BLaER1 treated with 17β-estradiol and CSF1 and Interleukin-3, amounts not matched to agents 10 nM and 100 nM (cell line): ENCODE measurements around the gene EDIL3.

ENCODE experiments used
- H3K27ac ChIP-seq, 11 experiments: shearing (Covaris generic); formaldehyde crosslinking; 2 replicates each; pipeline ENCODE4 v1.8.1; 2022
- H3K27me3 ChIP-seq, 11 experiments: shearing (Covaris generic); formaldehyde crosslinking; 2 replicates each; pipeline ENCODE4 v1.8.1; 2022
- H3K36me3 ChIP-seq, 11 experiments: shearing (Covaris generic); formaldehyde crosslinking; 2 replicates each; pipeline ENCODE4 v1.8.1; 2022
- H3K4me1 ChIP-seq, 10 experiments: shearing (Covaris generic); formaldehyde crosslinking; 2 replicates each; pipeline ENCODE4 v1.8.1; 2022
- H3K4me2 ChIP-seq, 11 experiments: shearing (Covaris generic); formaldehyde crosslinking; 2 replicates each; pipeline ENCODE4 v1.8.1; 2022
- H3K4me3 ChIP-seq, 10 experiments: shearing (Covaris generic); formaldehyde crosslinking; 2 replicates each; pipeline ENCODE4 v1.8.1; 2022
- H3K9ac ChIP-seq, 11 experiments: shearing (Covaris generic); formaldehyde crosslinking; 2 replicates each; pipeline ENCODE4 v1.8.1; 2022
- H3K9me3 ChIP-seq, 11 experiments: shearing (Covaris generic); formaldehyde crosslinking; replicated peaks in 1 of 11; 2 replicates each; pipeline ENCODE4 v1.8.1; 2022
- H4K20me1 ChIP-seq, 11 experiments: shearing (Covaris generic); formaldehyde crosslinking; 2 replicates each; pipeline ENCODE4 v1.8.1; 2022
- Cebpa-rat ChIP-seq, 11 experiments: shearing (Covaris generic); IDR thresholded peaks; 2 replicates each; pipeline ENCODE4 v1.8.1; 2022

EDIL3 gene

DNA sequence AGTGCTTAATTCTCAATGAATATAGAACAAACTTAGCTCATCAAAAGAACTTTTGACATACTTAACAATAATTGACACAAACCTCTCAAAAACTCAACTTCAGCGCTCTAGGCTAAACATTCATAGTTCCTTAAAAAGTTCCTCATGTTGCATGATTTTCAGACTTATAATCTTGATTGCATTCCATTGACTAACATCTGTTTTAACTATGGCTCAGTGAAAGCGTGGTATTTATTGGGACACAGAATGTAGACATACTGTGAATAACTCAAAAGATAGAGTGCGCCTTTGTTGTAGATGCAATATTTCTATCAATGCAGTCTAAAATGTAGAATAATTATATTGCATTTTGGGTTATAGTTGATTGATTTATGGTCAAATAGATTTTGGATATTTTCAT is 436.9 kb downstream of the EDIL3 start:
- no peaks in the 10 kb centered on the region for H4K20me1 ChIP-seq
- no peaks in the 10 kb centered on the region for H3K27me3 ChIP-seq
- no peaks in the 10 kb centered on the region for H3K4me1 ChIP-seq
- no peaks in the 10 kb centered on the region for H3K9me3 ChIP-seq
- TF ChIP-seq Cebpa-rat (IDR thresholded peaks at IDR 0.05): no peak
- H3K4me3 ChIP-seq: no peak overlapping the region
- no peak overlapping the region for H3K9ac ChIP-seq
- H3K4me2 ChIP-seq: no peak overlapping the region
- no peak overlapping the region for H3K27ac ChIP-seq
- H3K36me3 ChIP-seq: no peaks in the 10 kb centered on the region

DNA sequence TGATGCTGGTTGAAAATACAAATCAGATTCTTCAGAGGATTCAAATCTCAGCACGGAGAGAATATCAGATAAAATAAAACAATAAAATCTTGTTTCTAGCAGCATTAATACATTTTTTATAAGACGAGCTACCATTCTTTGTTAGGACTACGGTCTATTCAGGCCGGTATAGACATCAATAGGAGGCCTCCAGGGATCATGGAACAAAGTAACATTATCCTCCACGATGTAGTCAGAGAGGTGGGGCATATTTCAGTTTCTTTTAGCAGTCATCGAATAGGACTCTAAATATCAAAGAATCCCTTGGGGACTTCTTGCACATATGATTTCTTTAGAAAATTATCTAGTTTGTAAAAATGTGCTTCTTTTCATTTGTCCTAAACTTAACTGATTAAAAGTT is 438.2 kb downstream of the EDIL3 start:
- Histone ChIP-seq H3K4me1 (no peaks in the 10 kb centered on the region), H3K27ac (no peak overlapping the region), H3K4me3 (no peak overlapping the region), H3K9me3 (no peaks in the 10 kb centered on the region), H3K27me3 (no peaks in the 10 kb centered on the region), H3K9ac (no peak overlapping the region), H3K4me2 (no peak overlapping the region), H3K36me3 (no peaks in the 10 kb centered on the region), H4K20me1 (no peaks in the 10 kb centered on the region)
- TF ChIP-seq Cebpa-rat (IDR thresholded peaks at IDR 0.05): no peak

DNA sequence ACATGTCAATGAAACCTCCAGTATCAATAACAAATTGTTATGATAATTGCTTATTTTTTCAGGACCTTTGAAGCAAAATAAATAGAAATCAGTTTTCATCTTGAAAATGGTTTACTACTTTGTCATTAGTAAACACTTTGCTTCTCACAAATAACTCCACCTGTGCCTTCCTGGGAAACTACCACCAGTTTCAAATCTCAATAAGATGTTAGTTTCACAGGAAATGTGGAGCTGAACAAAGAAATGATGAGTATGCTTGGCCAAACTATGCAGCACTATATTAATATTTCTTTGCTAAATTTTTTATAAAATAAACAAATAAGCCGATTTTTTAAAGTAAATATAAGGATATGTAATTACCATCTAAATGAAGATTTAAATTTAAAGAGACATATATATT is 442.5 kb downstream of the EDIL3 start:
- no peak overlapping the region for H3K4me3 ChIP-seq
- H3K4me2 ChIP-seq: no peak overlapping the region
- H3K9me3 ChIP-seq: no peaks in the 10 kb centered on the region
- H3K4me1 ChIP-seq: peaks cover 0 to 14% (median 0%) of the 10 kb centered on the region in 10 experiments; a peak in 7 of 20 replicates
- no peak for TF ChIP-seq Cebpa-rat (IDR thresholded peaks at IDR 0.05)
- no peak overlapping the region for H3K9ac ChIP-seq
- no peaks in the 10 kb centered on the region for H3K27me3 ChIP-seq
- H3K36me3 ChIP-seq: no peaks in the 10 kb centered on the region
- no peak overlapping the region for H3K27ac ChIP-seq
- no peaks in the 10 kb centered on the region for H4K20me1 ChIP-seq

DNA sequence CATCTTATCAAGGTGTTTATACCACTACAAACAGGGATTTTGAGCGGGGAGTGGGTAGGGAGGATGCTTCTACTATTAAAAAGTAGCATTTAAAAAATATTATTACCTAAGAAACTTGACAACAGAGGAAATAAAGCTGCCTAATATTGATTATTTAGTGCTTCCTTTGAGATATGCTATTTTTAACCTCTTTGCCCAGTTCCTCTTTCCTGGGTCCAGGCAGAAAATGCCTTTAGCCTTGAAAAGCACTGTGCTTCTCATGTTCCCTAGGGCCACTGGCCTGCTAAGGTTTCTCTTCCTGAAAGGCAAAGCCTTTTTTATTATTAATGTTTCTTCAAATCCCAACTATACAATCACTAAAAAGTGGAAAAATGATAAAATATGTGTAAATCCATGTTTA is 446.8 kb downstream of the EDIL3 start:
- Histone ChIP-seq H3K9me3 (peaks cover 0 to 6% (median 3%) of the 10 kb centered on the region in 11 experiments; a peak in 14 of 22 replicates), H3K4me2 (peak overlapping the region in 4 of 11 experiments; percentile 20 to 53 (median 34); a peak in 5 of 22 replicates), H3K27ac (no peak overlapping the region), H3K36me3 (no peaks in the 10 kb centered on the region), H3K27me3 (no peaks in the 10 kb centered on the region), H3K4me3 (no peak overlapping the region), H4K20me1 (no peaks in the 10 kb centered on the region), H3K4me1 (peaks cover 0 to 14% (median 0%) of the 10 kb centered on the region in 10 experiments; a peak in 7 of 20 replicates), H3K9ac (no peak overlapping the region)
- no peak for TF ChIP-seq Cebpa-rat (IDR thresholded peaks at IDR 0.05)

DNA sequence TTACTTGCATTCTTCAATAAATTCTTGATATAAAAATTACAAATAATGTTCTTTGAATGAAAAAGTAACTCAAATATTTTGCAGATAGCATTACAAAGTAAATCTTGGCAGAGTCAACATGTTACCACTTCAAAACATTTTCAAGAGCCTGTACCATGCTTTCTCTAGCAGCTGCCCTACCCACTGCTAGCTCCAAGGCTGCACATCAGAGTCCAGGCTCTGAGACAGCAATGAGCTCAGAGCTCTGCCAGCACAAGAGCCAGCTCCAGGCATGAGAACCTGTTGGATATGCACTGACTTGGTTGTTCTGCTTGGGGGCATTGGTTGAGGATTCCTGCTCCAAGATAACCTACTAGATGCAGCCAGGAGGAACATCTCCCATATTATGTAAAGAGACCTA is 452.7 kb downstream of the EDIL3 start:
- H3K27ac ChIP-seq: no peak overlapping the region
- H3K4me2 ChIP-seq: no peak overlapping the region
- H3K9ac ChIP-seq: no peak overlapping the region
- no peaks in the 10 kb centered on the region for H3K27me3 ChIP-seq
- H4K20me1 ChIP-seq: no peaks in the 10 kb centered on the region
- H3K36me3 ChIP-seq: no peaks in the 10 kb centered on the region
- no peak for TF ChIP-seq Cebpa-rat (IDR thresholded peaks at IDR 0.05)
- H3K4me1 ChIP-seq: no peaks in the 10 kb centered on the region
- H3K9me3 ChIP-seq: peaks cover 0 to 16% (median 12%) of the 10 kb centered on the region in 11 experiments; a peak in 14 of 22 replicates
- H3K4me3 ChIP-seq: no peak overlapping the region

DNA sequence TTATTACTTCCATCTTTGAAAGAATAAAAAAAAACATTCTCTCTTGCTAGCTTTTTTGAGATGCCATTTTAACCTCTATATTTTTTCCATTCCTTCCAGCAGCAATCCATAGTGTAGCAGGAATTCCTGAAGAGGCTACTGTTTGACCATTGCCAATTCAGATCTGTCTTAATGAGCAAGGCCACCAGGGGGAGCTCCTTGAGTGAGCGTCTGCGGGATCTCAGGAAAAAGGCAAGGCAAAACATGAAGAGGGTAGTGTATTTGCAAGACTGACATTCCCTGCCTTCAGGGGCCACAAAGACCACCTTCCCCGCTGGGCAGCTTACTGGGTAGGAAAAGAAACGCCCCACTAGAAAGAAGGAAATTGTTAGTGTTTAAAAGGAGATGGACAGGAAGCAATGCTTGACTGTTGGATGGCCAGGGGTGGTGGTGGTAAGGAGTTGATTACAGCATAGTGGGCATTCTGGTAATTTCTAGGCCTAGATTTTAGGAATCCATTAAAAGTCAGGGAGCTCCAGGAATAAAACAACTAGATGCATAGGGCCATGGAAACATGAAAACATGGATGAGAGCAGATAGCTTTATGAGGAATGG is 457.4 kb downstream of the EDIL3 start:
- Histone ChIP-seq H3K9ac (no peak overlapping the region), H3K27ac (no peak overlapping the region), H3K4me1 (no peaks in the 10 kb centered on the region), H3K36me3 (no peaks in the 10 kb centered on the region), H3K9me3 (peaks cover 0 to 4% (median 4%) of the 10 kb centered on the region in 11 experiments; a peak in 9 of 22 replicates), H4K20me1 (no peaks in the 10 kb centered on the region), H3K4me2 (no peak overlapping the region), H3K27me3 (no peaks in the 10 kb centered on the region), H3K4me3 (no peak overlapping the region)
- no peak for TF ChIP-seq Cebpa-rat (IDR thresholded peaks at IDR 0.05)

DNA sequence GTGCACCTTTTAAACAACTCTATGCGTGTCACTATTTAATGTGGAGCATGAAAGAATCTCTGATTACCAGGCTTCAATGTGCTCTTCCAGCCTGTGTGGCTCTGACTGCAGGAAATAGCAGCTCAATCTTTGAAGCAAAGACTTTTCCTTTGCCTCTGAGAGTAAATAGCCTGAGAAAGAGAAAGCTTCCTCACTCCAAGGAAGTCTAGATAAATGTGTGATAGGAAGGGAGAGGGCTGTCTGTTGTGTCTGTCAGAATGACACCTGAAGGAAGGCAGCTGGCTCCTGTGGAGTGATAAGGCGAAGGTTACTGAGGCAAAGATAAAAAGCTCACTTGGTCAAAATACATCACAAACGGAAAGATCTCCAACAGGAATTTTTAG is 458.7 kb downstream of the EDIL3 start:
- no peak overlapping the region for H3K4me2 ChIP-seq
- no peaks in the 10 kb centered on the region for H3K9me3 ChIP-seq
- TF ChIP-seq Cebpa-rat (IDR thresholded peaks at IDR 0.05): no peak
- no peaks in the 10 kb centered on the region for H4K20me1 ChIP-seq
- H3K4me1 ChIP-seq: no peaks in the 10 kb centered on the region
- no peak overlapping the region for H3K9ac ChIP-seq
- no peaks in the 10 kb centered on the region for H3K27me3 ChIP-seq
- H3K36me3 ChIP-seq: no peaks in the 10 kb centered on the region
- no peak overlapping the region for H3K27ac ChIP-seq
- H3K4me3 ChIP-seq: no peak overlapping the region

DNA sequence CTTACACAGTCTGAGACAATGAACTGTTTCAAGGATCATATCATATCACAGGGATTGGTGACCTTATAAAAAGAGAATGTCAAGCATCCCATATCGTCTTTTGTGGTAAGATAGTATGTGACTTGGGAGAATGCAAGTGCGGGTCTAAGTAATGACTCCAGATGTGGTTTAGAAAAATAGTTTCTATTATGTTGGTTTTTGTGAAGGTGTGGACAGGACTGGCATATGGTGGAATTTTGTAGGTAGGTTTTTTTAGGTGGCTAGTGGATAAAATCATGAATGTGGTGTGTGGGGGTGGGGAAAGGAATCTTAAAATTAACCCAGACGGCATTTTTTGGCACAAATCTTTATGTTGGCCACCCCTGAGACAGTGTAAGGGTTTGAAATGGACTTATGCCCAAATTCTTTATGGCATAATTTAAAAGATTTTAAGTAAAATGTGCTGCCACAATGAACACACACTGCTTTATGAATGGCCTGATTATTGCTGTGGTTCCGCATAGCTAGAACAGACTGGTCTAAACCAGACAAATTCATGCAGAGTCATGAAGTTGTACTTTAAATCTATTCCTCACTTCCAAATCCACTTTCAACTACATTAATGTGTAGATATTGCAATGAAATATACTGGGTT is 459.2 kb downstream of the EDIL3 start:
- Histone ChIP-seq H3K9me3 (no peaks in the 10 kb centered on the region), H3K36me3 (no peaks in the 10 kb centered on the region), H3K4me2 (no peak overlapping the region), H3K9ac (no peak overlapping the region), H3K27me3 (no peaks in the 10 kb centered on the region), H4K20me1 (no peaks in the 10 kb centered on the region), H3K4me3 (no peak overlapping the region), H3K27ac (no peak overlapping the region), H3K4me1 (no peaks in the 10 kb centered on the region)
- no peak for TF ChIP-seq Cebpa-rat (IDR thresholded peaks at IDR 0.05)

DNA sequence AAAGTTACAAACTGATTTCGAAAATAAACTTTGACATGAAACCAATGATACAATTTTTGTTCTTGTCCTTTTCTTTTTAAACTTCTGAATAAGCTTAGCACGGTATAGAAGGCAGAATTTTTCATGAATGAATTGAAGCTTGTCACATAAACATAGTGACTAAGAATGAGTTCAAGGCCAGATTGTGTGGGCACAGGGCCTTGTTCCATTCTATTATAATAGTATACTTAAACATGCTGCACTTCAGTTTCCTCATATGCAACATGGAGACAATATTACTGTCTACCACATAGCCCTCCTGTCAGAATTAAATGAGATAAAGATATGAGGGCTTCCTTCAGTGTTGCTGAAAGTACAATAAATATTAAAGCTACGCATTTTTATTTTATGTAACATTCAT is 459.8 kb downstream of the EDIL3 start:
- no peak overlapping the region for H3K4me3 ChIP-seq
- H3K36me3 ChIP-seq: no peaks in the 10 kb centered on the region
- TF ChIP-seq Cebpa-rat (IDR thresholded peaks at IDR 0.05): no peak
- H3K4me1 ChIP-seq: no peaks in the 10 kb centered on the region
- H3K27ac ChIP-seq: no peak overlapping the region
- no peaks in the 10 kb centered on the region for H3K27me3 ChIP-seq
- no peak overlapping the region for H3K9ac ChIP-seq
- H3K4me2 ChIP-seq: no peak overlapping the region
- no peaks in the 10 kb centered on the region for H4K20me1 ChIP-seq
- no peaks in the 10 kb centered on the region for H3K9me3 ChIP-seq

DNA sequence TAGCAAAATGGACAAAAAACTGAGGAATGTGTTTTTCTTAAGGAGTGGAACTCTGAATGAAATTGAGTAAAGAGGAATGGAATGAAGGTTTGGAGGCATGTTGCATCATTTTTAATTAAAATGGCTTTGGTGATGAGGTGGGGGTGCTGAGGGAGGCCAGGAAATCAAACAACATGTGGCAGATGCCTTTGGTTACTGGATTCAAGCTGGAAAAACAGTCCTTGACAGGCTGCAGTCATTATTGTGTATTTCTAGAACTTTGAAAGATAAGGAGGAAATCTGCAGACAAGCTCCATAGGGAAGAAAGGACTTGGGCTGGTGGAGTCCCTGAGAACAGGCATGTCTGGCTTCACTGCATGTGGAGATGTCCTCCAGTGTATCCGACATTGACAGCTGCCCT is 460.5 kb downstream of the EDIL3 start:
- H3K27me3 ChIP-seq: no peaks in the 10 kb centered on the region

More for the DNA sequence above, 460.5 kb downstream of the EDIL3 start:
- H3K36me3 ChIP-seq: no peaks in the 10 kb centered on the region
- no peaks in the 10 kb centered on the region for H4K20me1 ChIP-seq
- H3K4me3 ChIP-seq: no peak overlapping the region
- H3K9me3 ChIP-seq: no peaks in the 10 kb centered on the region
- no peak overlapping the region for H3K4me2 ChIP-seq
- peaks cover 0 to 4% (median 0%) of the 10 kb centered on the region in 10 experiments; a peak in 4 of 20 replicates for H3K4me1 ChIP-seq
- H3K9ac ChIP-seq: no peak overlapping the region
- no peak overlapping the region for H3K27ac ChIP-seq
- no peak for TF ChIP-seq Cebpa-rat (IDR thresholded peaks at IDR 0.05)
